GM10266 (cell line): ENCODE data around the gene CARF.

Experiments
- DNase-seq: peaks from one replicate; pipeline ENCODE4 v3.0.0; 2012; ENCODE audit errors: extremely low spot score
- TF ChIP-seq, protein P1 (sequence below): IDR thresholded peaks from 2 replicates; pipeline ENCODE4 v1.5.1; 2012; ENCODE audit warnings: mild to moderate bottlenecking, low read depth; ENCODE audit not compliant: control insufficient read depth, insufficient read depth; ENCODE audit errors: missing control alignments

CARF gene, protein sequence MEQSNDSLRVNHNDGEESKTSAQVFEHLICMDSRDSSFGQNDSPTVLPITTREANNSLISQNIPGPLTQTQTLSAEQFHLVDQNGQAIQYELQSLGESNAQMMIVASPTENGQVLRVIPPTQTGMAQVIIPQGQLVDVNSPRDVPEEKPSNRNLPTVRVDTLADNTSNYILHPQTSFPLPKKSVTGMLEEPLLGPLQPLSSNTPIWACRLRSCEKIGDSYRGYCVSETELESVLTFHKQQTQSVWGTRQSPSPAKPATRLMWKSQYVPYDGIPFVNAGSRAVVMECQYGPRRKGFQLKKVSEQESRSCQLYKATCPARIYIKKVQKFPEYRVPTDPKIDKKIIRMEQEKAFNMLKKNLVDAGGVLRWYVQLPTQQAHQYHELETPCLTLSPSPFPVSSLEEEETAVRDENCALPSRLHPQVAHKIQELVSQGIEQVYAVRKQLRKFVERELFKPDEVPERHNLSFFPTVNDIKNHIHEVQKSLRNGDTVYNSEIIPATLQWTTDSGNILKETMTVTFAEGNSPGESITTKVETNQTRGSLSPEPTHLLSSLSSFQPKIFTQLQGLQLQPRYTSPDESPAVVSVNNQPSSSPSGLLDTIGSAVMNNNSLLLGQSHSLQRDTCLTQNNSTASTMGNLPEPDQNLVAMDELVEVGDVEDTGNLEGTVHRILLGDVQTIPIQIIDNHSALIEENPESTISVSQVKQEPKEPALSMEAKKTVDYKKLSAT

DNA sequence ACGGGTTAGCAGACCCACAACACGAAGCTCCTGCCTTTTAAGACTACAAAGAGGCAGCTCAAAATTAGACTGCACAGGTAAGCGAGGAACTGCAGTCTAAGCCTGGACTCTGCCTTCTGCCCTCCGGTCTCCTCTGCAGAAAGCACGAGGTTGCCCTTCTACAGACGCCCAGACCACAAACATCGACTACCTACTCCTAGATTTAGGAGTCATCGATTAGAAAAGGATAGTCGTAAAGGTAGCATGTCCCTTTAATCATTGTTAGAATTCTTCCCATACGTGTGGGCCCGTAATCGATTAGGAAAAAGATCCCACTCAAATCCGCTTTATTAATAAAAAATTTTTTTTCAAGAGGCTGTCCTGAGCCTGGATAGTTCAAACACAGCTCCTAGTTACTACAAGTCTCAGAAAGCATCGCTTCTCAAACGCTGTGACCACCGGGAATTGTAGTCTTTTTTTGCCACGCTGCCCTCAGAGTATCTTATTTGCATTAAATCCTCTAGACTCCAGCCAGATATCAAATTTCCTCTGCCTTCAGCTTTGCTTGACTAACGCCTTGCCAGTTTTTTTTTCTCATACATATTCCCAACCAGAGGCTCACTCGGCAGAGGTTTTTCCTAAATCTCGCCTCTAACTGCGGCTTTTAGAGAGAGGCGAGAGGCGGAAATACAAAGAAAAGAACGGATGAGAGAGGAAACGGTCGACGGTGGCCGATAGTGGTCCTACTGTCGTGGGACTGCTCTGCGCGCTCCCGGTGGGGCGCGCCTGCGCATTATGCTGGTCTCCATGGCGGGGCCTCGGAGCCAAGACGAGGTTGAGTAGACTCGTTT lies at the start of gene CARF, which contains the start of gene WDR12:
TSS of gene CARF (plus strand) at position 764 of the 830 bp plus-strand sequence. CDS start 29,628 bp downstream, outside the sequence.
TSS of gene WDR12 (minus strand) at position 162 of the 830 bp plus-strand sequence. CDS start 197 bp downstream, outside the sequence.
- DNase-seq, result peak; percentile 90
- TF ChIP-seq, protein P1, sequence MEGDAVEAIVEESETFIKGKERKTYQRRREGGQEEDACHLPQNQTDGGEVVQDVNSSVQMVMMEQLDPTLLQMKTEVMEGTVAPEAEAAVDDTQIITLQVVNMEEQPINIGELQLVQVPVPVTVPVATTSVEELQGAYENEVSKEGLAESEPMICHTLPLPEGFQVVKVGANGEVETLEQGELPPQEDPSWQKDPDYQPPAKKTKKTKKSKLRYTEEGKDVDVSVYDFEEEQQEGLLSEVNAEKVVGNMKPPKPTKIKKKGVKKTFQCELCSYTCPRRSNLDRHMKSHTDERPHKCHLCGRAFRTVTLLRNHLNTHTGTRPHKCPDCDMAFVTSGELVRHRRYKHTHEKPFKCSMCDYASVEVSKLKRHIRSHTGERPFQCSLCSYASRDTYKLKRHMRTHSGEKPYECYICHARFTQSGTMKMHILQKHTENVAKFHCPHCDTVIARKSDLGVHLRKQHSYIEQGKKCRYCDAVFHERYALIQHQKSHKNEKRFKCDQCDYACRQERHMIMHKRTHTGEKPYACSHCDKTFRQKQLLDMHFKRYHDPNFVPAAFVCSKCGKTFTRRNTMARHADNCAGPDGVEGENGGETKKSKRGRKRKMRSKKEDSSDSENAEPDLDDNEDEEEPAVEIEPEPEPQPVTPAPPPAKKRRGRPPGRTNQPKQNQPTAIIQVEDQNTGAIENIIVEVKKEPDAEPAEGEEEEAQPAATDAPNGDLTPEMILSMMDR, result no peak

DNA sequence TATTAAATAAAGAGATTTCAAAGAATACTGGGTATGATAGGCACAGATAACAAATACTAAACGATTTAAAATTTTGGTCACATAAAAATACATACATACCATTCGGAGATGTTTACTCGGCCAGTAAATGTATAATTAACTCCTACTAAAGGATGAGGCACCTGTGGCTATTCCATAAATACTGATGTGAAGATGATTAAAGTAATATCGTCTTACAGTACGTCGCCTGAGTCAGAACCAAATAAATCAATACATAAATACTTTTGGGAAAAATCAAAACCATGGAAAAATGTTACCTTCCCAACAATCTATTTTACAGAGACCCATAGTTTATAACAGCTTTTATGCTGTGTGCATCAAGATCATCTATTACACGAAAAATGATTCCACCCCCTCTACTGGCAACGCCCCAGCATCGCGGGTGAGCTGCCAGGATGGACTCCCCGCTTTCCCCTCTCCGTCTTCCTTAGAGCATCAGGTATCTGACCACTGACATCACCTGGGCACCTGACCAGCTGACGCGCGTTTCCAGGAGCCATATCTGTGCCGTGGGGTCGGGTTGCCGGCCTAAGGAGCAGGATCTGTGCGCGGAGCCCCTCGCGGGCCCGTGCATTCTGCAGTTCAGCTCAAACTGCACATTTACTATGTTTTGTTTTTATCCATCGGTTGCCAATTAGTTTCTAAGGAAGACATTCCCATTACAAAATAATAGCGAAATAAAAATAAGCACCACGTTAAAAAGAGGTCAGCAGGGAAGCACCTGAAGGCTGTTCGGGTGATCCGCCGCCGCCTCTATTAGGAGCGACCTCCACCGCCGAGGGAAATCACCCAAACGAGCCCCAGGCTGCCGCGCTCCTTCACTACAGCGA lies 41.4 kb upstream of the CARF start:
- DNase-seq, result peak; percentile 80
- TF ChIP-seq, protein P1, result peak; percentile 75

DNA sequence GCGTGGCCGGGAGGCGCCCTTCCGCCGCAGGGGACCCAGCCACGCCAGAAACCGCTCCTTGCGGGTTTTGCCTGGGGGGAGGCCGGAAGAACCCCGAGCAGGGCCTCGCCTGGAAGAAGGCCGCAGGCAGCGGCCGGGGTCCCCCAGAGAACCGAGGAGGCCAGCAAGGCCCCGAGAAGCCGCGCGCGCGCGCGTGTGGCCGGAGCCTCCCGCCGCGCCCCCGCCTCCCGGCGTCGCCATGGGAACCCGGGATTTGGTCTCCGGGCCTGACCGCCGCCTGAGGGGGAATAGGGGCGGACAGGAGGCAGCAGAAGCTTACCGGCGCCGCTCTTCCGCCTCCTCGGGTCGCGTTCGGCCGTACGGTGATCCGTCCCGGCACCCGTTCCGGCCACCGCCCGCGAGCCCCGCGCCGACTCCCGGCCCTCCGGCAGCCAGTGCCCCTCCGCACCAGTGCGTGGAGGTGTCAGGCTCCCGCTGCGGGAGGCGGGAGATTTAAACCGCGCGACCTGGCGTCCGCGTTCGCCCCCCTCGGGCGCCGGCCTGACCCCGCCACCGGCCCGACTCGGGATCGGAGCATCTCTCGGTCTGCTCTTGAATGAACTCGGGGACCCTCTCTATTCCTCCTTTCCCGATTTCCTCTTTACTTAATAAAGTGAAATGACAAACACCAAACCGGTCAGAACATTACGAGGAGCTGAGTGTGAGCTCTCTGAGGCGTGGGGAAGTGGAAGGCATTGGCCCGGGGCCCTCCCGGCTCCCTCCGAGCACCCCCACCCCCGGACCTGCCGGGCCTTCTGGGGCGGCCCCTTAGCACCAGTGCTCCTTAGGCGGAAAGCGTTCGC lies 40.6 kb upstream of the CARF start, which contains the start of gene ICA1L:
TSS of gene ICA1L (minus strand) at position 467 of the 842 bp plus-strand sequence. CDS start 42,757 bp downstream, outside the sequence.
- TF ChIP-seq, protein P1, result no peak
- DNase-seq, result peak; percentile 76

DNA sequence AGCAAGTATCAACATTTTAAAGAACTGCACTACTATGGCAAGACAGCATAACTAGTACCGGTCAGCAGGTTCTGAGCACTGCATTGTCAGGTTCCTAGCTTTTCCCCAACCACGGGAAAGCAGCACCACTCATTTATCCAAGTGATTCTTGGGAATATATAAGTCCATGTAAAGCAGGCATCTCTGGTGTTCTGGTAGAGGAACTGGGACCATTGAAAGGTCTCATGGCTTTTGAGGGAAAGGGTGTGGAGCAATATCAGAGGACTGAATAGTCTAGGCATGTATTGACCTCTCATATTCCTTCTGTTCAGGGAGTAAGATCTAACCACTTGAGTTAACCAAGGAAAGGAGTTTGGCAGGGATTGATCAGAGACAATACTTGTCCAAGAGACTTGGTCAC lies 34.4 kb upstream of the CARF start:
- DNase-seq, result no peak
- TF ChIP-seq, protein P1, result no peak

DNA sequence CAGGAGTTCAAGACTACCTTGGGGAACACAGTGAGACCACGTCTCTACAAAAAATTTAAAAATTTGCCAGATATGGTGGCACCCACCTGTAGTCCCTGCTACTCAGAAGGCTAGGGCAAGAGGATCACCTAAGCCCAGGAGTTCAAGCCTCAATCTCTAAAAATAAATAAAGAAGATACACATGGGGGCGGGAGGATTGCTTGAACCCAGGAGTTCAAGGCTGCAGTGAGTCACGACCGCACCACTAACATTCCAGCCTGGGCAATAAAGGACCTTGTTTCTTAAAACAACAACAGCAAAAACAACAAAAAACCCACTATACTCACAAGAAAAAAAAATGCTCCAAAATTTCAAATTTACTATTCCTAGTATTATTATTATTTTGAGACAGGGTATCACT lies 30.5 kb upstream of the CARF start:
- TF ChIP-seq, protein P1, result no peak
- DNase-seq, result no peak
